Fibroblast of the aortic adventitia (primary cell): ENCODE measurements around the gene SLC25A21. TPM values are rescaled to one million over a fixed set of nuclear protein-coding genes. Genes with fewer than 3 reads are reported as not detected.
A peak's percentile ranks its signal among the peaks of the same experiment; 100 is the strongest.

Source experiments
- DNase-seq: peaks from one replicate; pipeline ENCODE4 v3.0.0-alpha.2; 2010; ENCODE audit warnings: low read depth
- H3K4me3 ChIP-seq: 2 replicates; pipeline ENCODE4 v1.5.1; 2011; ENCODE audit warnings: low read depth, mild to moderate bottlenecking, control low read depth, low read length, moderate library complexity
- CTCF ChIP-seq: IDR thresholded peaks from 2 replicates; pipeline ENCODE4 v1.5.1; 2011; ENCODE audit warnings: mild to moderate bottlenecking, low read length, control low read depth, inconsistent platforms; ENCODE audit not compliant: insufficient read depth
- total RNA-seq: library from RNA; depleted of rRNA; stranded (reverse); fragments of >200 nt; gene quantifications from 2 replicates; pipeline ENCODE4 v1.2.3, GENCODE V29; 2012; ENCODE audit warnings: low replicate concordance

SLC25A21 gene
- total RNA-seq, 1 donor: 1.2 TPM

GRCh38 chr14:37035401-37035800 is 137.0 kb downstream of the SLC25A21 start:
- no peak for TF ChIP-seq CTCF
- no peak for DNase-seq
- no peak overlapping the region for H3K4me3 ChIP-seq

- DNase-seq: peak; percentile 82
- no peak for TF ChIP-seq CTCF
- H3K4me3 ChIP-seq: no peak overlapping the region
Measured at GRCh38 chr14:37034410-37035285, 137.8 kb downstream of the SLC25A21 start.

DNA sequence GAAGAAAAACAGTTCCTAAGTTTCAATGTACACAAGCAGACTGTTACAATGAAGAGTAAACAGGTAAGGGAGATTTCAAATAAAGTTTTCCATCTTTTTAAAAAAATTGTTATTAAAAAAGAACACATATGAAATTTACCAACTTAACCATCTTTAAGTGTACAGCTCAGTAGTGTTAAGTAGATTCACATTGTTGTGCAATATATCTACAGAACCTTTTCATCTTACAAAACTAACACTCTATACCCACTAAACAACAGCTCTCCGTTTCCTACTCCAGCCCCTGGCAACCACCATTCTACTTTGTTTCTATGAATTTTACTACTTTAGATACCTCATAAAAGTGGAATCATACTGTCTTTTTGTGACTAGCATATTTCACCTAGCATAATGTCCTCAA is 139.5 kb downstream of the SLC25A21 start:
- no peak for DNase-seq
- H3K4me3 ChIP-seq: no peak overlapping the region
- TF ChIP-seq CTCF: no peak

DNA sequence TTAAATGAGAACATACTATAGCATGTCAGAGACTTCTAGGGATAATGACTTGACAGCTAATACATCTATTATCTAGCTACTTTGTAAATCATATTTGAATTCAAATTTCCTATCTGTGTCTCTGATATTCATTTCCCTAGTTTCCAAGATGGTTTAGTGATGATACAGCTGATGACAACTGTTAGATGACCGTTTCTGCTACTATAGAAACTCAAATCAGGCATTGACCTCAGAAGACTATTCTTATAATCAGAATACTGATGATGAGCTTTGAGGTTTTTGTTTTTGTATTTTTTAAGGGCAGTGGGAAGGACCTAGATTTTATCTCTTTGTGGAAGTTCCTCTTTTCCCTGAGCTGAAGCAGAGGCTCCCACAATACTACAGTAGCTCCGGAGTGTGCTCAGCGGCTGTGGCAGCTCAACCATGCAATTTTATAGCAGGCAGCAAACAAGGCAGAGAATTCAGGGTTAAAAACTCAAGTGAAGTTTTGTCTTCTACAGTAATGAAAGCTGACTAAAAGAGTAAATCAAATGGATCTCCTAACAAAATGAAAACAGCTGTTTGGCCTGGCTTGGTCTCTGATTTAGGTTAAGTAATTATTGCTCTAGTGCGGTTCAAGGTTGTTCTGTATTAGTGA is 145.1 kb downstream of the SLC25A21 start:
- no peak for DNase-seq
- no peak overlapping the region for H3K4me3 ChIP-seq
- no peak for TF ChIP-seq CTCF

GRCh38 chr14:37023875-37024565 is 148.4 kb downstream of the SLC25A21 start:
- H3K4me3 ChIP-seq: no peak overlapping the region
- DNase-seq: no peak
- no peak for TF ChIP-seq CTCF

GRCh38 chr14:37021390-37021789 is 151.0 kb downstream of the SLC25A21 start:
- no peak overlapping the region for H3K4me3 ChIP-seq
- no peak for TF ChIP-seq CTCF
- DNase-seq: no peak
